Liver (tissue), 3 donors: ENCODE measurements around the gene APRT.

ENCODE experiments used
- ATF3 ChIP-seq: IDR thresholded peaks from 2 replicates; pipeline ENCODE4 v1.6.1; 2016; ENCODE audit warnings: antibody characterized with exemption
- CTCF ChIP-seq: fragments of 150-350 bp; IDR thresholded peaks from 2 replicates; pipeline ENCODE4 v1.5.1; 2017; ENCODE audit warnings: improper control_type of control experiment, low read depth, low read length; ENCODE audit not compliant: missing input control
- GABPA ChIP-seq, 2 donors: IDR thresholded peaks in 1 of 2; conservative IDR thresholded peaks in 1 of 2; 2 replicates each; pipeline ENCODE4 v1.6.1; 2016; ENCODE audit warnings: antibody characterized with exemption in 2 of 2, mild to moderate bottlenecking in 1 of 2, moderate library complexity in 1 of 2
- HNF4G ChIP-seq: IDR thresholded peaks from 2 replicates; pipeline ENCODE4 v1.6.1; 2016; ENCODE audit warnings: antibody characterized with exemption
- RAD21 ChIP-seq, 2 donors: IDR thresholded peaks; 2 replicates each; pipeline ENCODE4 v1.6.1; 2016; ENCODE audit warnings: antibody characterized with exemption in 2 of 2, mild to moderate bottlenecking in 2 of 2
- TAF1 ChIP-seq: conservative IDR thresholded peaks from 2 replicates; pipeline ENCODE4 v1.6.1; 2016; ENCODE audit warnings: antibody characterized with exemption, mild to moderate bottlenecking
- YY1 ChIP-seq: IDR thresholded peaks from 2 replicates; pipeline ENCODE4 v1.6.1; 2016; ENCODE audit warnings: antibody characterized with exemption, mild to moderate bottlenecking
- TF ChIP-seq, protein P1 (sequence below): IDR thresholded peaks from 2 replicates; pipeline ENCODE4 v1.6.1; 2016; ENCODE audit warnings: antibody characterized with exemption
- TF ChIP-seq, protein P2 (sequence below): IDR thresholded peaks from 2 replicates; pipeline ENCODE4 v1.6.1; 2016; ENCODE audit warnings: antibody characterized with exemption, mild to moderate bottlenecking
- donor health status: healthy.
- donor health status: healthy.

- no peak for TF ChIP-seq RAD21 (IDR thresholded peaks at IDR 0.05)
- no peak for TF ChIP-seq CTCF
- no peak for TF ChIP-seq HNF4G
- no peak for TF ChIP-seq TAF1
- TF ChIP-seq ATF3 = no peak
- no peak for TF ChIP-seq GABPA (IDR thresholded peaks at IDR 0.05 in 1 of 2, conservative IDR thresholded peaks at IDR 0.05 in 1 of 2)
- TF ChIP-seq YY1 = no peak
- TF ChIP-seq, protein P1, sequence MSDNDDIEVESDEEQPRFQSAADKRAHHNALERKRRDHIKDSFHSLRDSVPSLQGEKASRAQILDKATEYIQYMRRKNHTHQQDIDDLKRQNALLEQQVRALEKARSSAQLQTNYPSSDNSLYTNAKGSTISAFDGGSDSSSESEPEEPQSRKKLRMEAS = no peak
- TF ChIP-seq, protein P2, sequence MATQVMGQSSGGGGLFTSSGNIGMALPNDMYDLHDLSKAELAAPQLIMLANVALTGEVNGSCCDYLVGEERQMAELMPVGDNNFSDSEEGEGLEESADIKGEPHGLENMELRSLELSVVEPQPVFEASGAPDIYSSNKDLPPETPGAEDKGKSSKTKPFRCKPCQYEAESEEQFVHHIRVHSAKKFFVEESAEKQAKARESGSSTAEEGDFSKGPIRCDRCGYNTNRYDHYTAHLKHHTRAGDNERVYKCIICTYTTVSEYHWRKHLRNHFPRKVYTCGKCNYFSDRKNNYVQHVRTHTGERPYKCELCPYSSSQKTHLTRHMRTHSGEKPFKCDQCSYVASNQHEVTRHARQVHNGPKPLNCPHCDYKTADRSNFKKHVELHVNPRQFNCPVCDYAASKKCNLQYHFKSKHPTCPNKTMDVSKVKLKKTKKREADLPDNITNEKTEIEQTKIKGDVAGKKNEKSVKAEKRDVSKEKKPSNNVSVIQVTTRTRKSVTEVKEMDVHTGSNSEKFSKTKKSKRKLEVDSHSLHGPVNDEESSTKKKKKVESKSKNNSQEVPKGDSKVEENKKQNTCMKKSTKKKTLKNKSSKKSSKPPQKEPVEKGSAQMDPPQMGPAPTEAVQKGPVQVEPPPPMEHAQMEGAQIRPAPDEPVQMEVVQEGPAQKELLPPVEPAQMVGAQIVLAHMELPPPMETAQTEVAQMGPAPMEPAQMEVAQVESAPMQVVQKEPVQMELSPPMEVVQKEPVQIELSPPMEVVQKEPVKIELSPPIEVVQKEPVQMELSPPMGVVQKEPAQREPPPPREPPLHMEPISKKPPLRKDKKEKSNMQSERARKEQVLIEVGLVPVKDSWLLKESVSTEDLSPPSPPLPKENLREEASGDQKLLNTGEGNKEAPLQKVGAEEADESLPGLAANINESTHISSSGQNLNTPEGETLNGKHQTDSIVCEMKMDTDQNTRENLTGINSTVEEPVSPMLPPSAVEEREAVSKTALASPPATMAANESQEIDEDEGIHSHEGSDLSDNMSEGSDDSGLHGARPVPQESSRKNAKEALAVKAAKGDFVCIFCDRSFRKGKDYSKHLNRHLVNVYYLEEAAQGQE = no peak
Observed at GRCh38 chr16:88855176-88855575, 43.4 kb upstream of the APRT start.
